Fibroblast of skin of left biceps (primary cell): Measurements from ENCODE around the gene PTCHD4.
"Not testable (repeated sequence)": the region's sequence is repeated elsewhere in the genome, so short reads cannot be mapped to it uniquely, and the experiment has no call there.

Experiments
- DNase-seq, 2 experiments: peaks; one replicate each; pipeline ENCODE4 v3.0.0-alpha.2; 2013; ENCODE audit warnings: low read depth in 2 of 2

PTCHD4 gene

DNA sequence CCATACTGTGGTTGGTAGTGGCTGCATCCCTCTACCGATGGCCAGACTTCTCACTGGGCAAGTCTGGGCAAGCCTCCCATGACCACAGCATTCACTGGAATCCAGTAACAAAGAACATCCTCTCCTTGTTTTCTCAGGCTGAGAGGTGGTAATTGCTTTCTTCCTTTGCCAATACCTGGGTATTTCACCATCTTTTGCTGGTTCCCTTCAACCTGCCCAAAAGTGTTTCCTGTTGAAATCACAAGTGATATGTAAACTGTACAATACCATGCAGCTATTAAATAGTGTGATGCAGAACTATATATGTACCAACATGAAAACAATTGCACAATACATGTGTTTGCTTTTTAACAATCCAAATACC, at the start of gene PTCHD4:
TSS of gene PTCHD4 (minus strand) at position 55 of the 364 bp plus-strand sequence. CDS start 42,240 bp downstream, outside the sequence.
- DNase-seq = no peak

DNA sequence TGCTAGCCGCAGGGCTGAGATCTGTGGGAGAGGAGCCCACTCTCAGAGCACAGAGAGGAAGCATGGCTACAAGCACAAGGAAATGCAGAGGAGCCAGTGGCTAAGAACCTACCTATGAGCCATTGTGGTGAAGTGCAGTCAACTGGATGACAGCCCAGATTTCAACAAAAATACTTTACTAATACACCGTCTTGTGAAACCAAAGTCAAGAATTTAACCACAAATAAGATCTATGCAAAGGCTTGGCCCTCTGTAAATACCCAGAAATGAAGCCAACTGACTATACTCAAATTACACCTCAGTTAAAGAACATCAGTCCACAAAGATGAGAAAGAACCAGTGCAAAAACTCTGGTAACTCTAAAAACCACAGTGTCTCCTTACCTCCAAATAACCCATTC, 40.1 kb upstream of the PTCHD4 start:
- peak; percentile 13 for DNase-seq

DNA sequence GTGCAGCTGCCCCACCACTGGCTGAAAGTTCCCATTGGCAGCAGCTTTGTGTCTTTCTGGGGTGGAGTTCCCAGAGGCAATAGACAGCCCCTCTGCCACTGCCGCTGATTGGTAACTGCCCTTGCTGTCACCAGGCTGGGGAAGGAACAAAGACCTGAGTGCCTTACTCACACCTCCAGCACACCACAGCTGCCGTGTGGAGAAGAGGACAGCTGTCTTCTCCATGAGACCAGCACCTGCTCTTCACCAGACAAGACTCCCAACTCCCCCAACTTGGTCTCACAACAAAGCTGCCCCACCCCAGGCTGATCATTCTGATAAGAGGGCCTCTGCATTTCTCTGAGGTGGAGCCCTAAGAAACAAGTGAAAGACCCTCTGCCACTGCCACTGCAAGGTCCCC, 39.7 kb upstream of the PTCHD4 start:
- DNase-seq = no peak

DNA sequence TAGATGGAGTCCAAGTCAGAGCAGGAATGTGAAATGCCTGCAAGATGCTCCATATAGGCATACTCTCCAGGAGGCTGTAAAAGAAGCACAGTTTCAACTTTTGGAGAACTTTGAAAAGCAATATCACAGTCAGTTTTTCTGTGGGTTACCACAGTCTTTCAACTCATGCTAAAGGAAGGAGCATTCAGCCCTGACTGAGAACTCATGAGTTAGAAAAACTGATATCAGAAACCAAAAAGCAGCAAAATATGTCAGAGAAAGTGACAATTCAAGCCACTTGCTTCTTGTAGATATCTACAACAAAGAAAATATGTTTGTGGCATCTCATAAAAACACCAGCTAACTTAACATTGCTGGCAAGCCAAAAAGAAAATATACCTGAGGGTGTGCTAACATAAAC, 36.1 kb upstream of the PTCHD4 start:
- DNase-seq = no peak

DNA sequence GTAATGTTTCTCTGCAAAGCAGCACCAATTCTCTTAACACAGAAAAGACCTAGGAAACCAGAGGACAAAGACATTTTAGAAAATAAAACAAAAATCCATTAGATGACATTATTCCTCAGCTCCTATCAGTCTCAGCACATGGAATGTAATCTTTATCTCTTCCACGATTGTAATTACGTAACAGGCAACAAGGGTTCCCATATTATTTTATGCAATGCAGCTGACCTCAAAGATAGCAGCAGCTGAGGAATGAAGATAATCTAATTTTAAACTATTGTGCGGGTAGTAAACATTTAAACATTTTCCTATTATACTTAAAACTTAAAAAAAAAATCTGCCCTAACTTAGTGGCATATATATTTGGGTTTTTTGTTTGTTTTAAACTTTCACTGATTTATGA, 33.0 kb upstream of the PTCHD4 start:
- no peak for DNase-seq

DNA sequence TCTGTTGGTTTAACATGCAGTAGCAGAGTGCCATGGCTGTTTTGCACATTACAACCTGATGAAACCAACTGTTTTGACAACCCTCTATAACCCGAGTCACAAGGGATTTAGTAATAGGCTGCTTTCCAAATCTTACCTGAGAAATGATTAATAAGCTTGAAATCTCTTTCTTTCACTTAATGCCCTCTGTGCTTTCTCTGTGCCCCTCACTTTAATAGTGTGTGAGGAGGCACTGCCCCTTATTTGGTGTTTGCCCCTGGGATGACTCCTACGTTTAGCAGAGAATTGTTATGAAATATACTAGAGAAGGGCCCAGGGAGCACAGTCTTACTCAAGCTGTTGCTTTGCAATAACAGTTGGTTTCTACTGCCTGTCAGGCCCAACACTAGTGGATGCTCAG, 31.0 kb upstream of the PTCHD4 start:
- DNase-seq = no peak

DNA sequence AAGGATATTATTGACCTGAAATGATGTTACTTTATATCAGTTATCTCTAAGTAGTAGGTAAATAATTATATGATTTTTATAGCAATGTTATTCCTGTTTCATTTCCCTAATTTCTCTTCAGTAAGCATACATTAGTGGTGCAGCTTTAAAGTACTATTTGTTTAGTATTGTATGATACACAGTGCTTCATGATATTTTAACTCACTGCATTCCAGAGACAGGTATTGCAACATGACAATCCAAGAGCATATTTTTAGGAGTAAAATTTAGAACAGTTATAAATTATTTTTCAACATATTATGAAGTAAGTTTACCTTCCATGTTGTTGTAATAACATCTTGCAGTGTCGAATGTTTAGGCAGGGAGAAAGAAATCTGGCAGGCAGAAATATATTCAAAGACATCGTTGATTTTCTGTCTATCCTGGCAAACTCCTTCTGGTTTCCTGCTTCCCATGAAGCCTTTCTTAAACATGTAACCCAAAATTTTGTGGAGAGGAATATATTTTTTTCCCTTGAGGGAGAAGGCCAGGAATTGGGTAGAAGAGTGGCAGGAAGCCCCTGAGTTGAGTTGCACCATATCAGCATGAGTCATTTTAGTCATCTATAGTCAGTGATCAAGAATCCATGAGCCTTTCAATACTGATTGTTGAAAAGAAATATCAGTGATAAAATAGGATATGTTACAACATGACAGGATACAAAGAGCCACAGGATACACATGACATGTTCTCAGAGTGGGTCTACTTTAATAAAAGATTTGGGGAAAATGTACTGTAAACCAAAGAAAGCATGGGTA, 29.0 kb upstream of the PTCHD4 start:
- no peak for DNase-seq

DNA sequence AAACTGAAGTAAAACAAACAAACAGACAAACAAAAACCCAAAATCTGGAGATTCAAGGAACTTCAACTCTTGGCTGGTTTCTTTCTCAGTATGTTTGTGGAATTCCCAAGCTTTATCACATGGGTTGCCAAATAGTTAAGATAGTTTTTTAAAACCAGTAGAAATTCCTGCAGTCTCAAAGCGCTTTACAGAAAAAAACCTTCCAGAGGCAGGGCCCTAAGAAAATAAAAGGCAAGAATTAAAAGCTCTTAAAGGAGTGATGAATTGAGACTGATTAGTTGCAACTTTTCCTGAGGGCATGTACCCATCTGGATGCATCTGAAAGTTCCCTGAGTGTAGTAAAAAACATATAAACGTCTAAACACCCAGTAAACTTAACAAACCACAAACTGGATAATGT, 25.9 kb upstream of the PTCHD4 start:
- DNase-seq = no peak

DNA sequence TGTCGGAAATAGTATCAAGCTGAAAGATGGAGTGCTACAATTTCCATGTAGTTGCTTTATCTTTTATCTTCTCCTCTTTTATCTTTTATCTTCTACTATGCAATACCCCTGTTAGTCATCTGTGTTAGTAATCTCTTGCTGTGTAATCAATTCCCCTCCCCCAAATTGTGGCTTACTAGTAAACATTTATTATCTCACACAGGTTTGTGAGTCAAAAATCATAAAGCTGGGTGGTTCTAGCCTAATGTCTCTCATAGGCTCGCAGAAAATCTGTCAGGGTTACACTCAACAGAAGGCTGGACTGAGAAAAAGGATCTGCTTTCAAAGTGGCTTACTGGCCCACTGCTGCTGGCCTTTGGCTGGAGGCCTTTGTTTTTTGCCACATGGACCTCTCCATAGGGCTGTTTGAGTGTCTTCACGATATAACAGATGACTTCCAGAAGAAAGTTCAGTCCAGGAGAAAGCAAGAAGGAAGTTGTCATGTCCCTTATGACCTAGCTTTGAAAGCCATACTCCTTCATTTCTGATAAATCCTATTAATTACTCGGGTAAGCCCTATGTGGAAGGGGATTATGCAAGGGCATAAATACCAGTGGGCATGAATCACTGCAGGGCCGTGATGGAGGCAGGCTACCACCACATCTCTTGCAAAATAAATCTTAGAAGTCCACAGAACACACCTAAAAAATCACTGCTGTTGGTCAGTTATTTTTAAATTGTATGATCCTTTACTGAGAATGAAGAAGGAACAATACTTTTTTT, 24.5 kb upstream of the PTCHD4 start:
- DNase-seq = peak; percentile 5 to 6

DNA sequence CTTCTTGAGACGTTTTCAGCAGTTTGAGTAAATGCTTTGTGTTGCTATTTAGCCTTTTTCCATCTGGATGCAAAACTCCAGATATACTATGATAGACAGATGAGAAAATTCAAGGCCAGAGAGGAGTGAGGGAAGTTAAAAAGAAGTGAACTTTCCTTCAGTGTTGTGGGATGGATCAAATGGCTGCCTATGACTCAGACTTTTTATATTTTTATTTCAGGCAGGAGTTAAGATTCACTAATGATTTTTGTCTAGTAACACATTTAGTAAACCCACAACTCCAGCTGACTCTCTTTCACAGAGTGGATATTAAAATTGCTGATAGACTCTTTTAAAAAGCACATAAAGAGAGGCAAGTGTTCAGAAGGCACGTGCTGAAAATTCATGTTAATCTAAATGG, 23.2 kb upstream of the PTCHD4 start:
- no peak for DNase-seq

DNA sequence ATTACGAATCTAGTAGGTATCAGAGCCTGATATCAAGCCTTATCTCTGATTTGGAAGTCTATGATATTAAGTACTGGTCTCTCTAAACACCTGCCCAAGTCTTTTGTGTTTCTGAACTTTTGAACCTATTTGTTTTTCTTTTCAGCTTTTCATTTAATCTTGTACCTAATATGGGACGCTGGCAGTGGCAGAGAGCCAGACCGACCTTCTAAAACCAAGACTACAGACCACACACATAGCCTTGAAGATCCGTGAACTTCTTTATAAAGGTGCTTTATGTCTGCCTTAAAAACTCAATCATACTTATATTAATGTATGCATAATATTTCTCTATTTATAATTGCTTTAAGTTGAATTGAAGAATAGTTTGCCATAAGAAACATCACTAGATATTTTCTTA, 12.6 kb upstream of the PTCHD4 start:
- no peak for DNase-seq

DNA sequence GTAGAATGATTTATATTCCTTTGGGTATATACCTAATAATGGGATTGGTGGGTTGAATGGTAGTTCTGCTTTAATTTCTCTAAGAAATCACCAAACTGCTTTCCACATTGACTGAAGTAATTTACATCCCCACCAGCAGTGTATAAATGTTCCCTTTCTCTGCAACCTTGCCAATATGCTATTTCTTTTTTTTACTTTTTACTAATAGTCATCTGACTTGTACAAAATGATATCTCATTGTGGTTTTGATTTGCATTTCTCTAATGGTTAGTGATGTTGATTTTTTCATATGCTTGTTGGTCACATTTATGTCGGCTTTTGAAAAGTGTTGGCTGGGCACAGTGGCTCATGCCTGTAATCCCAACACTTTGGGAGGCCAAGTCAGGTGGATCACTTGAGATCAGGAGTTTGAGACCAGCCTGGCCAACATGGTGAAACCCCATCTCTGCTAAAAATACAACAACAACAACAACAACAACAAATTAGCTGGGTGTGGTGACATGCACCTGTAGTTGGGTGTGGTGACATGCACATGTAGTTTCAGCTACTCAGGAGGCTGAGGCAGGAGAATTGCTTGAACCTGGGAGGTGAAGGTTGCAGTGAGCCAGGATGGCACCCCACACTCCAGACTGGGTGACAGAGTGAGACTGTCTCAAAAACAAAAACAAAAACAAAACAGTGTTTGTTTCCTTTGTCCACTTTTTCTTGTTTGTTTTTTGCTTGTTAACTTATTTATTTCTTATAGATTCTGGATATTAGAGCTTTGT, 11.2 kb upstream of the PTCHD4 start:
- DNase-seq = not testable (repeated sequence)

DNA sequence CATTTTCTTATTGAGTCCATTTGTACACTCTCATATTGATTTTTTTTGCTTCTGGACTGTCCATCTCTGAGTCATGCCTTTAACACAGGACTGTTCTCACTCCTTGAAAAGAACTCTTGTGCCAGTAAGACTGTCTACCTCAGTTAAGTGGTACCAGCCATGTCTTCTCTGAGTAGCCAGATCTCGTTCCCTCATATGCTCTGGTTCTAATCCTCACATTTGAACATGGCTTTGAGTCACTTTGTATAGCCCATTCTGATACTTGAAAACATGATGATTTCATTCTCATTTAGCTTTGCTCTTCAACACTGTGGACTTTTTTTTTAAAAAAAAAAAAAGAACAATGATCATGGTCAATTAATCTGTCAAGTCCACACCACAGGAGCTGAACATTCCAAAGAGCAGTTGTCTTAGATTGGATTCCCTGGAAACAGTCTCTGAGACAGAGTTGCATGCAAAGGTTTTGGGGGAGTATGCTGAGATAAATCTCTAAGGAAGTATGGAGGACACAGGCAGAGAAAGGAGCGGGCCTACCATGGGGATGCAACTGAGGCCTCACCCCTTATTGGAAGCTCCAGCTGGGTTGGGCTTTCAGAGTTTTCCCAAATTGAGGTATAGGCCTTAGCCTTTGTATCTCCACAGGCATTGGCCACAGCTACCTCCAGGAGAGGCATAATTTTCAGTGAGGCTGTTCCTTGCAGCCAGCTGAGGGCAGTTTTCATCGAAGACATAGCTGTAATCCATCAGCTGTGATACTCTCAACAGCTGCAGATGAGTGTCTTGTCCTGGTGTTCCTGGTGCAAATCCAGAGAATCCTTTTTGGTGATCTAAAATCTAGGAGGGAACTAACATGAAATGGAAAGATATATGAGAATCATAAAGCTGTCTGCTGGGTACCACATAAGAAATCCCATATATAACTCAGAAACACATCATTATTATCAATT, 6.0 kb upstream of the PTCHD4 start:
- DNase-seq = no peak

DNA sequence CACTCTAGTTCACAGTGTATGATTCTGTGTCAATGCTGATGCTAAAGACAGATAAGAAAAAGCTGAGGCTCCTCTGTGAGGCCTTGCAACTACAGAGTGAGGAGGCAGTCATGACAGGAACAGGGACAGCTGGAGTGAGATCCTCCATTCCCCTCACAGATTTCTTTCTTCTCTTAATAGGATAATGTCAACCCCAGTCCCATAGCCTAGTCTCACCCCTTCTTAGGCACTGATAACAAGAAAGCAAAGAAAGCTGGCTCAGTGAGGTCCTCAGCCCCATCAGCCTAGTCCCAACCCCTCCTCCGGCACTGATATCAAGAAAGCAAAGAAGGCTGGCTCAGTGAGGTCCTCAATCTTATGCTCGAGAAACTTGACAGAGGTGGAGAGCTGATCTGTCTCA, 2.1 kb upstream of the PTCHD4 start:
- no peak for DNase-seq

DNA sequence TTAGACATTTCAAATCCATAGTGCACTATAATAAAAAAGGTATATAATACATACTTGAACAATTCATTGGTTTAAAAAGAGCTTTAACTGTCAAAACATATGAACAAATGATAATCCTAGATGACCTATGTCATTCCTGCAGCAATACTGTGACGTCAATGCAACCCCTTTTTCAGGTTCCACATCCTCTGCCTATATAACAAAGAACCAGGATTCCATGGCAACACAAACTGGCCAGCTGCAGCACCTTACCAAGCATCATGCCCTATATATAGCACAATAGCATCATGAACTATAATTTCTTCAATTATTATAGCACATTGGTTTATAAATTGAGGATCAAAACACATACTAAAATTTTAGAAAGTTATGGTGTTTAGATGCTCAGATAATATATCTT, 578 bp upstream of the PTCHD4 start:
- no peak for DNase-seq

DNA sequence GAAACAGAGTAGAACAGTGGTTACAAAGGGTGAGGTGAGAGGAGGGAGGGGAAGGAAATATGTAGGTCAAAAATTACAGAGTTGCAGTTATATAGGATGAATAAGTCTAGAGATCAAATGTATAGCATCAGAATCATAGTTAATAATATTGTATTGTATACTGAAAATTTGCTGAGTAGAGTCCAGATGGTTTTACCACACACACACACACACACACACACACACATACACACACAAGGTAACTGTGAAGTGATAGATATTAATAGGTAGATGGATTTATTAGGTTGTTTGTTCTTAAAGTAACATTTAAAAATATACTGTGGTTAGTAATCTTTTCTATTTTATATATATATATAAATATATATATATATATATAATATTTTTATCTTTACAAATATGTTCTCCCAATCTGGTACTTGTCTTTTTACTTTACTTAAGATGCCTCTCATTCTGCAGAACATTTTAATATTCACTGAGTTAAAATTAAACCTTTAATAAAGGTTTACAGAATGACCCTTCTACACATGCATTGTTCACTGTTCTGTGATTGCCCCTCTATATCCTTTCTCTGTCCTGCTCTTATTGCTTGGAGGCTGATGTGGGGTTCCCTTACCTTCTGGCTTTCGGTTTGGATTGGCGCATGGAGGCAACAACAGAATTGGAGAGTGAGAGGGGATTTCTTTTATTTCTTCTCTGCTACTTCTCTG, 408 bp downstream of the PTCHD4 start:
- no peak for DNase-seq

DNA sequence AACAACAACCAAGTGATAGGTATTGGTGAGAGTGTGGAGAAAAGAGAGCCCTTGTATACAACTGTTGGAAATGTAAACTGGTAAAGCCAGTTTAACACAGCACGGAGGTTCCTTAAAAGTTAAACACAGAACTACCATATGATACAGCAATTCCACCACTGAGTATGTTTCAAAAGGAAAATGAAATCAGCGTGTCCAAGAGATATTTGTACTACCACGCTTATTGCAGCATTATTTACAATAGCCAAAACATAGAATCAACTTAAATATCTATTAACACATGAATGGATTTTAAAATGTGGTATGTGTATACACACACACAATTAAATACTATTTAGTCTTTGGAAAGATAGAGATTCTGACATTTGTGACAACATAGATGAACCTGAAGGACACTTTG, 1.1 kb downstream of the PTCHD4 start:
- DNase-seq = no peak

DNA sequence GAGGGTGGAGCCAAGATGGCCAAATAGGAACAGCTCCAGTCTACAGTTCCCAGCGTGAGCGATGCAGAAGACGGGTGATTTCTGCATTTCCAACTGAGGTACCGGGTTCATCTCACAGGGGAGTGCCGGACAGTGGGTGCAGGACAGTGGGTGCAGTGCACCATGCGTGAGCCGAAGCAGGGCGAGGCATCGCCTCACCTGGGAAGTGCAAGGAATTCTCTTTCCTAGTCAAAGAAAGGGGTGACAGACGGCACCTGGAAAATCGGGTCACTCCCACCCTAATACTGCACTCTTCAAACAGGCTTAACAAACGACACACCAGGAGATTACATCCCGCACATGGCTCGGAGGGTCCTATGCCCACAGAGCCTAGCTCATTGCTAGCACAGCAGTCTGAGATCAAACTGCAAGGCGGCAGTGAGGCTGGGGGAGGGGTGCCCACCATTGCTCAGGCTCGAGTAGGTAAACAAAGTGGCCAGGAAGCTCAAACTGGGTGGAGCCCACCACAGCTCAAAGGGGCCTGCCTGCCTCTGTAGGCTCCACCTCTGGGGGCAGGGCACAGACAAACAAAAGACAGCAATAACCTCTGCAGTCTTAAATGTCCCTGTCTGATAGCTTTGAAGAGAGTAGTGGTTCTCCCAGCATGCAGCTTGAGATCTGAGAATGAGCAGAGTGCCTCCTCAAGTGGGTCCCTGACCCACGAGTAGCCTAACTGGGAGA, 8.4 kb downstream of the PTCHD4 start:
- DNase-seq = not testable (repeated sequence)

DNA sequence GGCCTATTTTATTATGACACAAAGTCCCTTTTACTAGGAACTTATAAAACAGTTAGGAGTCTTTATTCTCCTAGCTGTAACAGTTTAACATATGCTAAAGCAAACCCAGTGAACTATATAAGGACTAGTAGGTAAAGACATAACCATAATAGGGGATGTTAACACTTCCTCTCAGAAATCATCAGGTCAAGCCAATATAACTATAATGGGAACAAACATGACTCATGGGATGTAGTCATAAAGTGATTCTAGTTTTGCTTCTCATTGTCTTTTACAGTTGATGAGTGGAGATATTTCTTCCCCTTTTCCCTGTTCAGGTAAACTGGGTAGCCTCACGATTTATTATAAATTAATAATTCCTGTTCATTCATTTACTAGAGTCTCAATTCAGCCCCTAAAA, 9.7 kb downstream of the PTCHD4 start:
- DNase-seq = no peak

DNA sequence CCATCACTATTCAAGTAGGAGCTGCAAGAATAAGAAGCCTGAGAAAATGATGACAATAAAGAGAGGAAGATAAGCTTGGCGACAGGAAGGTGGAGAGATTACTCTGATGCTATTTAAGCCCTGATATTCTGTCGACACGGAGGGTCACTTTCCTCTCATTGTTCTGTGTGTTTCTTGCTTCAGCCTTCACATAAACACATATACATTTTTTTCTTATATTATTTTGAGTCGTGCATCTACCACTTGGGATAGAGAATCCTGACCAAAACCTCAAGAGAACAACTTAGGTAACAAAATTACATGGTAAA, 10.5 kb downstream of the PTCHD4 start:
- no peak for DNase-seq
